ENCODE results near the gene CTNNBL1.

DNA sequence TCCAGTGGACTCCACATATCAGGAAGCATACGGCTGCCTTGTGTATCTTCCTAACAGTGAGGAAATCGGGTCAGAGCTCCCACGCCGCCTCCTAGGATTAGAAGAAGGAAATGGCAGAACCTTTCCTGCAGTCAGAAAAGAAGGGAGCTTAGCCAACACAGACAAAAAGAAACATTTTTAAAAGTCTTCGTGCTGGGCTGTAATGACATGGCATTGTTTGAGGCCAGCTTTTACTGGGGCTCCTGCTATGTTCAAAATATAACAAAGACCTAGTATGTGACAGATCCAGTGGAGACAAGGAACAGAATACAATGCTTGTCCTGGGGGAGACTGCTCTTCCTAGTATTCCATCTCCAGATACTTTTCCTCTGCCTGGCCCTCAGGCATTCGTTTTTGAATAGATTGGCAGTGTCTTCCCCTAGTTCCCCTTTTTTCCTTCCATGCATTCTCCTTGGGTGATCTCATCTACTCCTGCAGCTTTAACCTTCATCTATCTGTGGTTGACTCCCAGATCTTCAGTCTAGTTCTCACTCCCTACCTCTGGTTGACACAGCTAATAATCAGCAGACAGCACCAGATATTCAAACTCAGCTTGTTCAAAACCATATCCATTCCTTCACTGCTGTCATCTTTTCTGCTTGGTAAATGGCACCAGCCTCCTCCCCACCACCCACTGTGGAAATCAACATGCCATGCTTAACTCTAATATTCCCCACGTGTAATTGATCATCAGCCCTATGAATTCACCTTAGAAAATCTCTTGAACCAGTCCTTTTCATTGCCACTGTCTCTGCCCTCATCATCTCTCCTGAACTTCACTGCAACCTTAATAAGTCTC, 114.6 kb downstream of the CTNNBL1 start:
- TF ChIP-seq, protein P1, sequence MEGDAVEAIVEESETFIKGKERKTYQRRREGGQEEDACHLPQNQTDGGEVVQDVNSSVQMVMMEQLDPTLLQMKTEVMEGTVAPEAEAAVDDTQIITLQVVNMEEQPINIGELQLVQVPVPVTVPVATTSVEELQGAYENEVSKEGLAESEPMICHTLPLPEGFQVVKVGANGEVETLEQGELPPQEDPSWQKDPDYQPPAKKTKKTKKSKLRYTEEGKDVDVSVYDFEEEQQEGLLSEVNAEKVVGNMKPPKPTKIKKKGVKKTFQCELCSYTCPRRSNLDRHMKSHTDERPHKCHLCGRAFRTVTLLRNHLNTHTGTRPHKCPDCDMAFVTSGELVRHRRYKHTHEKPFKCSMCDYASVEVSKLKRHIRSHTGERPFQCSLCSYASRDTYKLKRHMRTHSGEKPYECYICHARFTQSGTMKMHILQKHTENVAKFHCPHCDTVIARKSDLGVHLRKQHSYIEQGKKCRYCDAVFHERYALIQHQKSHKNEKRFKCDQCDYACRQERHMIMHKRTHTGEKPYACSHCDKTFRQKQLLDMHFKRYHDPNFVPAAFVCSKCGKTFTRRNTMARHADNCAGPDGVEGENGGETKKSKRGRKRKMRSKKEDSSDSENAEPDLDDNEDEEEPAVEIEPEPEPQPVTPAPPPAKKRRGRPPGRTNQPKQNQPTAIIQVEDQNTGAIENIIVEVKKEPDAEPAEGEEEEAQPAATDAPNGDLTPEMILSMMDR (IDR thresholded peaks at IDR 0.05; ENCODE audit: extremely low read depth in 1 of 2, insufficient read depth in 1 of 2, low read depth in 1 of 2, low read length in 2 of 2), result no peak
- no peak for TF ChIP-seq EZH2 (IDR thresholded peaks at IDR 0.05; ENCODE audit: borderline replicate concordance, low read depth, low read length, severe bottlenecking)
- no peak for TF ChIP-seq POLR2A (IDR thresholded peaks at IDR 0.05; ENCODE audit: low read depth, low read length)
- TF ChIP-seq JUN (IDR thresholded peaks at IDR 0.05; ENCODE audit: borderline replicate concordance, insufficient read depth, insufficient read length, low read depth), result no peak
- no peak for TF ChIP-seq POLR2AphosphoS5 (IDR thresholded peaks at IDR 0.05; ENCODE audit: insufficient read depth, low read depth, low read length)
